SK-MEL-5 (cell line): ENCODE results near the gene KLHL26. TPM values are rescaled to one million over a fixed set of nuclear protein-coding genes. Genes with fewer than 3 reads are reported as not detected.

ENCODE experiments used
- DNase-seq: peaks from one replicate; pipeline ENCODE4 v3.0.0-alpha.2; 2016; ENCODE audit warnings: low read depth, low spot score
- in situ Hi-C: cut with HindIII; loops from 2 replicates; pipeline ENCODE4 v1.10.0; 2016; ENCODE audit warnings: low sequenced_read_pairs, high pct_unique_total_duplicates, low pct_unique_long_range_greater_than_20kb
- total RNA-seq: library from RNA; depleted of rRNA; stranded (reverse); fragments of >200 nt; shearing (Covaris generic); gene quantifications from 2 replicates; pipeline ENCODE4 v1.2.3, GENCODE V29; 2014

The KLHL26 gene
- total RNA-seq, 1 experiment from 2014 or later, result 0.77 TPM

DNA sequence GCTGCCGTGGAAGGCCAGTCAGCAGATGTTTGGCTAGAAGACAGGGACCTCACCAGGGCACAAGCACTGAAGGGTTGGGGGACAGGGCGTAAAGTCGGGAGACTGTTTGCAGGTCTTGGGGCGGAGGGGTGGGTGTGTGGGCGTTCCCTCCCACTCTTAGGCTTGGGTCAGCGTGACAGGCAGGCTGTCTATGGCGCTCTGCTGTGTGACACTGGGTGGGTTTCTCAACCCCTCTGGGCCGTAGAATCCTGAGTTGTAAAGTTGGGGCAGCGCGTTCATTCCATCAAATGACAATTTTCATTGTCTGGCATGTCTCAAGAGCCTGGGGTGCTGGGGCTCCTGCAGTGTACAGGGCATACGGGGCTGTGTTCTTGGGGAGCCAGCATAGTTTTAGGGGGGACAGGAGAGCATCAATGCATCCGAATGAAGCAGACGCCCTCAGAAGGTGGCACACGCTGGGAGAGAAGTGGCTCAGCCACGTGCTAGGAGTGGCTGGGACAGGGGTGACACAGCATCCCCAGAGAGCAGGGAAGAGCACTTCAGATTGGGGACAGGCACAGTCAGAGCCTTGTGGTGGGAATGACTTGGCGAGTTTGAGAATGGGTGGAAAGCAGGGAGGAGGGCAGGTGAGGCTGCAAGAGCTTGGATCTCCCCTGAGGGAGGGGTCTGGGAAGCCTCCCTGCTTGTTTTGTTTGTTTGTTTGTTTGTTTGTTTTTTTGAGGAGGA lies 51.1 kb downstream of the KLHL26 start:
- in situ Hi-C loops, result no loop called here
- no peak for DNase-seq

DNA sequence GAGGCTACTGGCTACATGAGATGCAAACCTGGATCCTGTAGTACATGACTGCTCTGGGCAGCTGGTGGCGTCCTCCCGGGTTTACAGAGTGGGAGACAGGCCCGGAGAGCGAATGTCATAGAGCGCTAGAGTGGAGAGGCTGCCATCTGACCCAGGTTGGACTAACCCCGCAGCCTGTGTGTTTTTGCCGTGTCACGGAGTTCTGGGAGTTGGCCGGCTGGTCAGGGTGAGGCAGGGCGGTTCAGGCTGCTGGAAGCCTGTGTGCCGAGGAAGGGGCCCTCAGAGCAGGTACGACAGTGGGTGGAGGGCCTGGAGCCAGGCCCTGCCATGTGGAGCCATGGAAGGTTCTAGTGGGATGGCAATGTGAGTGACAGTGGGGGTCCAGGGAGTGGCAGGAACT lies 59.2 kb downstream of the KLHL26 start:
- in situ Hi-C loops, result no loop called here
- DNase-seq, result no peak

DNA sequence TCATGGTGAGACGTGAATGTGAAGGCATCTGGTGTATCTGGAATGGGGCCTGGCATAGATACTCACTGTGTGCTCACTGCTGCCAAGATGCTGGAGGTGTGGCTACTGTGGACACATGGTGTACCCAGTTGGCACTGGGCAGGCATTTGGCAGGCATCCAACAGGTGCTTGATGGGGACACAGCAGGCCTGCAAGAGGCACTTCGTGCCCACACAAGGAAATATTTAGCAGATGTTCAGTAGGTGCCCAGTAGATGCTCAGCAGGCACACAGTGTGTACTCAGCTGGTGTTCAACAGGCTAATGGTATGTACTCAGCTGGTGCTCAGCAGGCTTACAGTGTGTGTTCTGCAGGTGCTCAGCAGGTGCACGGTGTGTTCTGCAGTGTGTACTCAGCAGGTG lies 60.9 kb downstream of the KLHL26 start:
- DNase-seq, result no peak
- in situ Hi-C loops, result no loop called here

DNA sequence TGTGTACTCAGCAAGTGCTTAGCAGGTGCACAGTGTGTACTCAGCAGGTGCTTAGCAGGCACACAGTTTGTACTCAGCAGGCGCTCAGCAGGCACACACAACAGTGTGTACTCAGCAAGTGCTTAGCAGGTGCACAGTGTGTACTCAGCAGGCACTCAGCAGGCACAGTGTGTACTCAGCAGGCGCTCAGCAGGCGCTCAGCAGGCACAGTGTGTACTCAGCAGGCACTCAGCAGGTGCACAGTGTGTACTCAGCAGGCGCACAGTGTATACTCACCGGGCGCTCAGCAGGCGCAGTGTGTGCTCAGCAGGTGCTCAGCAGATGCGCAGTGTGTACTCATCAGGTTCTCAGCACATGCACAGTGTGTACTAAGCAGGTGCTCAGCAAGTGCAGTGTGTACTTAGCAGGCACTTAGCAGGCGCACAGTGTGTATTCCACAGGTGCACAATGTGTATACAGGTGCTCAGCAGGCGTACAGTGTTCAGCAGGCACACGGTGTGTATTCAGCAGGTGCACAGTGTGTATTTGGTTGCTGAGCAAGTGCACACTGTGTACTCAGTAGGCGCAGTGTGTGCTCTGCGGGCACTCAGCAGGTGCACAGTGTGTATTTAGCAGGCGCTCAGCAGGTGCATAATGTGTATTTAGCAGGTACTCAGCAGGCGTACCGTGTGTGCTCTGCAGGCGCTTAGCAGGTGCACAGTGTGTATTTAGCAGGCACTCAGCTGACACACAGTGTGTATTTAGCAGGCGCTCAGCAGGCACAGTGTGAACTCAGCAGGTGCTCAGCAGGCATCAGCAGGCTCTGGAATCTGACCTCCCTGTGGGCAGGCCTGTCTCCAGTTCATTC lies 61.7 kb downstream of the KLHL26 start:
- DNase-seq, result no peak
- in situ Hi-C loops, result no loop called here

DNA sequence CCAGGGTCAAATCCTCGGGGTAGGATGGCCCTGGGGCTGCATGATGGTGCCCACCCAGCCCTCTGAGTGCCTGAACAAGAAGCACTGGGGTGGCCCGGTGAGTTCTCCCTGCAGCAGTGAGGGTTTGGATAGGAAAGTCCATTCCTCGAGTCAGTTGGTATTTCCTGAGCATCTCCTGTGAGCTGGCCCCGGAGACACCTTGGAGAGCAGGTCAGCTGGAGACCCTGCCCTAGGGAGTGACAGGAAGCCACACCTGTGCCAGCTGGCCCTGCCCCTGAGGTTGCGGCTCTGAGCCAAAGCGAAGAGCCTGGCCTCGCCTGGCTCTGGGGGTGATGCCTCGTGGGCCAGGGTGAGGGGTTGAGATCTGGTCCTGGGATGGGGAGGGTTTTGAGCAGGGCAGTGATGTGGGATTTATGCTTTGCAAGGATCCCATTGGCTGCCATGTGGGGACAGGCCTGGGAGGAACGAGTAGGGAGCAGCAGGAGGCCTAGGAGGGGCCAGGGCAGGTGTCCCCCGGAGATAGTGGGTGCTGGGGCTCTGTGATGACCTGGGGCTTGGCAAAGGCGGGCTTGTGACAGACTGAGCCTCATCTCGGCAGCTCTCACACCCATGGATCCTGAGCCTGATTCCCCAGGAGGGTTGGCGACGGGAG lies 62.7 kb downstream of the KLHL26 start:
- in situ Hi-C loops, result no loop called here
- DNase-seq, result no peak

DNA sequence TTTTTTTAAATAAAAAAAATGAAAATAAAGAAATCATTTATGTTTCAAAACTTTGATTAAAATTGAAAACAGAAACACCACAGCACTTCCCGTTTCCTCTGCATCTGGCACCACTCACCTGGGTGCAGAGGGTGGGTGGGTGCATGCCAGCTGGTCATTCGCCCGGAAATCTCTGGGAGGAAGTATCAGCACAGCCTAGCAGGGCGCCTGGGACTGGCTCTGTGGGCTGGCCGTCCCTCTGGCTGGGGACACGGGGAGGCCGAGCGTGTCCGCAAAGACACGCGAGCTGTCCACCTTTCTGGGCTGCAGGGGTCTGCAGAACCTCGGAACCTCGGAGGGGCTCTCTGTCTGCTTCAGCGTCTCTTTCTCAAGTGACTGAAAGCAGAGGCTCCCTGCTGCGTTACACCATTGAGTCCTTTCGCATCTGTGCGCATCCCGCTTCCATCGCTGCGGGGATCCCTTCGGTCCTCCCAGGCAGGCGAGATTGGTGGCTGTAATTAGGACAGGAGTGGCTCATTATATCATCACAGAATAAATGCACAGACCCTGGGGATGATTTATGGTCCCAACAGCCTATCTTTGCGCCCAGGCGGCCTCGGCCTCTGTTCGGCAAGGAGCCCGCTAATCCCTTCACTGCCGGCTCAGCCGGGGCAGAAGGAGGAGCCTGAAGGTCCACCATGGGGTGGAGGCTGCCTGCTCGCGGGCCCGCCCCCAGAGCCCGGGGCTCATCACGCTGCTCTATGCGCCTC lies 63.8 kb downstream of the KLHL26 start:
- in situ Hi-C loops, result no loop called here
- DNase-seq, result no peak

DNA sequence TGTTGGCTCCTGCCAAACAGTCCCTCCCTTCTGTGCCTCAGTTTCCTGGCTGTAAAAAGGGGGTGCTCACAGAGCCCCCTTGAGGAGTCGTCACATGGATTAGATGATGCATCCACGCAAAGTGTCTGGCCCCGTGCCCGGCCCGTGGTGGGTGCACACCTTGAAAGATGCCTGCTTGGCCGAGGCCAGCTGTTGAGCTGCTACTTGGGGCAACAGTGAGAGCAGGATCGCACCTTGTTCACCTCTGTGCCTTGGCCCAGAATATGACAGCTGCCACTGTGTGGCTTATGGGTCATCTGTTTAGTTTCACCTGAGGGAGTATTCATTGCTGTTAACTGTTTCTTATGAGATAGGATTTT lies 64.4 kb downstream of the KLHL26 start:
- DNase-seq, result no peak
- in situ Hi-C loops, result no loop called here

DNA sequence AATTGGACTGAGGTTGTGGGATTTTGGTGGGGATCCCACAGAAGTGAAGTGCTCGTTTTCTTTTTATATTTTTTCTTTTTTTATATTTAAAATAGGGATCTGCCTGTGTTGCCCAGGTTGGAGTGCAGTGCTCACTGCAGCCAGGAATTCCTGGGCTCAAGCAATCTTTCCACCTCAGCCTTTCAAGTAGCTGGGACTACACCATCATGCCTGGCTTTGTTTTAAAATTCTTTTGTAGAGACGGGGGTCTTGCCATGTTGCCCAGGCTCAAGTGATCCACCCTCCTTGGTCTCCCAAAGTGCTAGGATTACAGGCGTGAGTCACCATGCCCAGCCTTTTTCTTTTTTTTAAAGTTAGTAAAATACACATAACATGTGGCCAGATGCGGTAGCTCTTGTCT lies 67.2 kb downstream of the KLHL26 start:
- in situ Hi-C loops, result no loop called here
- no peak for DNase-seq

DNA sequence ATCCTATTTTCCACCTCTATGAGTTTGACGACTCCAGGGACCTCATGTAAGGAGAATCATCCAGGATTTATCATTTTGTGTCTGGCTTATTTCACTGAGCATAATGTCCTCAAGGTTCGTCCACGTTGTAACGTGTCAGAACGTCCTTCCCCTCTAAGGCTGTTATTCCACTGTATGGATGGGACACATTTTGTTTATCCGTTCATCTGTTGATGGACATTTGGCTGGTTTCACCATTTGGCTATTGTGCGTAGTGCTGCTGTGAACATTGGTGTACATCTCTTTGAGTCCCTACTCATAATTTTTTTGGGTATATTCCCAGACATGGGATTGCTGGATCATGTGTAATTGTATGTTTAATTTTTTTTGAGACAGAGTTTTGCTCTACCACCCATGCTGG lies 68.1 kb downstream of the KLHL26 start:
- in situ Hi-C loops, result no loop called here
- no peak for DNase-seq

DNA sequence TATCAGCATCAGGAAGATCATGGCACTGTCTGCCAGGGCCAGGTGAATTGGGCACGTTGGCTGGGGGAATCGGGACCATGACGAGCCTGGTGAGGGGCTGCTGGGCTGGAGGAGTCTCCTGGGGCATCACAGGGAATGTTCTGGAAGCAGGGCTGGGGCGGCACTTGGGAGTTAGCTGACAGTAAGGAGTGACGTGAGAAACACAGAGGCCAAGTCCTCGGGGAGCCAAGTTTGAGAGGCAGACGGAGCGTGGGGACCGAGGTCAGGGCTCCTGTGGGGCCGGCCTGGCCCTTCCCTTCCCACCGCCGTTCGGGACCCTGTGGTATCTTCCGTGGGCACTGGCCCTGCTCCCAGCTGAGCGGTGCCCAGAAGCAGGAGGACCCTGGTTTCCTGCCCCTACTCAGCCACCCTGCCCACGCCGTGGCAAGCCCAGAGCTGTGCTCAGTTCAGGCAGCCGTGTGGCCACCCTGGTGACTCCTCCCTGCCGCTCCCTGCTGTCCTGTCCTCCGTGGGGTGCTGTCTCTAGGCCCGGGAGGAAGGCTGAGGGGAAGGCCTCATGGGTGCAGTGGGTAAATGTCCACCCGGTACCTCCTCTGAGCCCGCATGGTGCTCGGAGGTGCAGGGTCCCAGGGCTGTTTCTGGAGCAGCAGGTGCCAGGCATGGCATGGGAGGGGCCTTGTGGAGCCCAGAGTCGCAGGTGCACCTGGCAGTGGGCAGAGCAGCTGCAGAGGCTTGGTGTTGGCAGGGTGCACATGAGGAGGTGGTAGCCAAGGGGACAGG lies 71.8 kb downstream of the KLHL26 start:
- in situ Hi-C loops, result no loop called here
- DNase-seq, result no peak

DNA sequence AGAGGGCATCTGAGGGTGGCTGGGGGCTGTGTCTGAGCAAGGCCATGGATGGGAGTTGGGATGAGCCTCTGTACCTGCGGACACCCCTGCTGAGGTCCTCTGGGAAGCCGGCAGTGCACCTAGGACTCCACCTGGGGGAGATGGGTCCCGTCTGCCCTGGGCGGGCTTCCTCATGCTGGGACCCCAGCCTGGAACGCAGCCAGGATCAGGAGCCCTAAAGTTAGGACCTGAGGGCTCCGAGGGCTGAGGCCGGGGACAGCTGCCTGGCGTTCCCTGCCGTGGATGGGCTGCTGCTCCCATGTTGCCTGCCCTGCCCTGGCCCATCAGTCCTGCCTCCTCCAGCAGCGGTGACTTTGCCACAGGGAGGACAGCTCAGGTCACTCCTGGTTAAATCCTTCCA lies 72.7 kb downstream of the KLHL26 start:
- in situ Hi-C loops, result no loop called here

DNA sequence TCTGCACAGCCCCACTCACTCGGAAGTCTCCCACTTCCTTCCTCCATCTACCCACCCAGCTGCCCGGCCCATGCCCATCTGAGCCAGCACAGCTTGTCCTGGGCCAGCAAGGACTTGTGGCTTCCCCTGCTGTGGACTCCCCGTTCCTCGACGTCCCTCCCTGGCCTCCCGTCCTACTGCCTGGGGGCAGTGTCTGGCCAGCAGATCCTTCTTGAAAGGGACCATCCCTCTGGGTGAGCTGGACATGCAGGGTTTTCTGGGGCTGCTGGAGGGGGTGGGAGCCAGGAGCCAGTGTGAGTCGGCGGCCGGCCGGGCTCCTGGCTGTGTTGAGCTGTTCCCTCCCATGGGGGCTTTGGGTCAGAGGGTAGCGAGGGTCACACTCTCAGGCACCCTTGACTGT lies 73.4 kb downstream of the KLHL26 start:
- in situ Hi-C loops, result no loop called here
- no peak for DNase-seq

More for the DNA sequence above, 72.7 kb downstream of the KLHL26 start:
- no peak for DNase-seq

DNA sequence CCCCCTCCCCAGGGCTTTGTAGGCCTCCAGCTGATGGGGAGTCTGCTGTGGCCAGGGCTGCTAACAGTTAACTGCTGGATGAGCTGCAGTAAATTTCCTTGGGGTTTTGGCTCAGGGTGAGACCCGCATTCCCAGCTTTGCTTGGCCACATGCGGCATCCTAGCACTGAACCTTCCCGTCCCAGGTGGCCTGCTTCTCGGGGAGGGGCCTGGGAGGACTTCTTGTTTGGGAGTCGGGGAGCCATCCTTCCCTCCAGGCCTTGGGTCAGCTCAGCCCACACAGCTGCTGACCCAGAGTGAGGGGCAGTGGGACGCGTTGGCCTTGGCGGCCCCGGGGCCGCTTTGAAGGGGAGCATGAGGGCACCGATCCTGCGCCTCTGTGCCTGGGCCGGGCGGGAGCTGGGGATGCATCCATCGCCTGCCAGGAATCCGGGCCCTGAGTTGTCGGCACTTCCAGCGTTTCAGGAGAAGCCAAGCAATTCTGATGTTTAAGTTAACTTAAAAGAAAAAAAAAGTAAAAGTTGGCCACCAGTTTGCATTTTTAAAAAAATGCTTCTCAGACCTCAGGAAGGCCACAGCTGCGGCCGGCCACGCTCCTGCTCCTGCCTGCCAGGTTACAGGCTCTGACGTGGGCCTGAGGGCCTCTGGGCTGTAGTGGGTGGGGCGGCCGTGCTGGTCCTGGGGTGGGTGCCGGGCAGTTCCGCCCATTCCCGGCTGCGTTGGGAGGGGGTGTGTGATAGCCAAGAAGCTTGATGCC lies 74.3 kb downstream of the KLHL26 start:
- no peak for DNase-seq
- in situ Hi-C loops, result no loop called here

DNA sequence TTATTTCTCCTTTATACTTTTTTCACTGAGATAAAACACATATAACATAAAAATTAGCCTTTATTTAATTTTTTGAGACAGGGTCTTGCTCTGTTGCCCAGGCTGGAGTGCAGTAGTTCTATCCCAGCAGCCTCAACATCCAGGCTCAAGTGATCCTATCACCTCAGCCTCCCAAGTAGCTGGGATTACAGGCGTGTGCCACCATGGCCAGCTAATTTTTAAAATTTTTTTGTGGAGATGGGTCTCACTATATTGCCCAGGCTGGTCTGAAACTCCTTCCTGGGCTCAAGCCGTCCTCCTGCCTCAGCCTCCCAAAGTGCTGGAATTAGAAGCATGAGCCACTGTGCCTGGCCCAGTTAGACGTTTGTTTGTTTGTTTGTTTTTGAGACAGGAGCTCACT lies 75.1 kb downstream of the KLHL26 start:
- in situ Hi-C loops, result no loop called here
- no peak for DNase-seq

DNA sequence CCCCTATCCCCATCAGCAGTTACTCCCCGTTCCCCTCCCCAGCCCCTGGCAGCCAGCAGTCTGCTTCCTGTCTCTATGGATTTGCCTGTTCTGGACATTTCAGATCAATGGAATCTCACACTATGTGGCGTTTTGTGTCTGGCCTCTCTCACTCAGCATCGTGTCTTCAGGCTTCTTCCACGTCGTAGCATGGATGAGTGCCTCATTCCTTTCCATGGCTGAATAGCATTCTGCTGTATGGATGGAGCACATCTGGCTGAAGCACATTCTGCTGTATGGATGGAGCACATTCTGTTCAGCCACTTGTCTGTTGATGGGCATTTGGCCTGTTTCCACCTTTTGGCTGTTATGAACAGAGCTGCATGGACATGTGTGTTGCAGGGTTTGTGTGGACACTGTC lies 76.2 kb downstream of the KLHL26 start:
- DNase-seq, result no peak
- in situ Hi-C loops, result no loop called here

DNA sequence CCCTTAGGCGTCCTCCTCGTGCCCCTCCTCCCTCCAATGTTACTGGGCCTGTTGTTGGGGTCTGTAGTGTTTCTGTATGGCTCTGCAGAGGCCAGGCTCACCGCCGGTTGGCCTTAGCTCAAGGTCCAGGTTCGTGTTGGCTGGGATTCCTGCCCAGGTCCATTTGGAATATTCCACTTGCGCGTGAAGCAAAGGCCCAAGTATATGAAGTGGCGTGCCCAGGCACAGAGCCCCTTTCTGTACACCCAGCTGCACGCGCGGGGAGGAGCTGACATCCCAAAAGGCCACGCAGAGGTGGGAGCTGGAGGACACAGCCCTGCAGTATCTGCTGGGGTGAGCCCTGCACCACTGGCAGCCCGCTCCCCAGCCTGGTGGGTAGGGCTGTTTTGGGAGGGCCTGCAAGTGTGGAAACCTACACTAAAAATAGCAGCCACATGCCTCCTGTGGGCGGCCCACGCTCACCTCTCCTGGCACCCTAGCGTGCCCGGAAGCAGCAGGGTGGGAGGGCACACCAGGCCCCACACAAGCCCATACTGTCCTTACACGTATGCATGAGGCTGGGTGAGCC lies 76.8 kb downstream of the KLHL26 start:
- DNase-seq, result no peak
- in situ Hi-C loops, result no loop called here
